Esophagus muscularis mucosa (tissue), 4 donors: ENCODE measurements around the gene FZR1. TPM values are rescaled to one million over a fixed set of nuclear protein-coding genes. Genes with fewer than 3 reads are reported as not detected.

Experiments used
- DNase-seq: peaks from one replicate; pipeline ENCODE4 v3.0.0-alpha.2; 2017; ENCODE audit errors: extremely low spot score
- H3K27ac ChIP-seq, 4 donors: fragments of 200-600 bp; sonication (generic); replicated peaks in 1 of 4; 1 replicate in 3 of 4; 2 replicates in 1 of 4; pipeline ENCODE4 v1.5.1; 2016 to 2019; ENCODE audit warnings: mild to moderate bottlenecking in 1 of 4
- H3K27me3 ChIP-seq, 4 donors: fragments of 200-600 bp; sonication (generic); one replicate each; pipeline versions ENCODE4 v1.5.1 to v1.6.0; 2016 to 2019
- H3K36me3 ChIP-seq, 4 donors: fragments of 200-600 bp; sonication (generic); one replicate each; pipeline ENCODE4 v1.5.1; 2016 to 2019
- H3K4me1 ChIP-seq, 4 donors: fragments of 200-600 bp; sonication (generic); one replicate each; pipeline ENCODE4 v1.5.1; 2016 to 2019
- H3K4me3 ChIP-seq, 4 donors: fragments of 200-600 bp; sonication (generic); 1 replicate in 2 of 4; 2 replicates in 2 of 4; pipeline ENCODE4 v1.5.1; 2016 to 2019; ENCODE audit warnings: mild to moderate bottlenecking in 4 of 4, moderate library complexity in 1 of 4
- H3K9me3 ChIP-seq, 4 donors: fragments of 200-600 bp; sonication (generic); 1 replicate in 3 of 4; 2 replicates in 1 of 4; pipeline ENCODE4 v1.5.1; 2016 to 2019
- CTCF ChIP-seq, 3 experiments: fragments of 200-600 bp in 2 of 3; fragments of 450-650 bp in 1 of 3; sonication (generic) in 2 of 3; IDR thresholded peaks; one replicate each; pipeline ENCODE4 v1.5.1; 2017 to 2019; ENCODE audit warnings: antibody characterized with exemption in 3 of 3, mild to moderate bottlenecking in 2 of 3, moderate library complexity in 1 of 3
- EP300 ChIP-seq: sonication (generic); formaldehyde crosslinking; IDR thresholded peaks from one replicate; pipeline ENCODE4 v1.6.1; 2017; ENCODE audit warnings: antibody characterized with exemption
- POLR2A ChIP-seq: fragments of 450-650 bp; IDR thresholded peaks from one replicate; pipeline ENCODE4 v1.6.1; 2017; ENCODE audit warnings: antibody characterized with exemption, moderate library complexity, mild to moderate bottlenecking, low read depth
- POLR2AphosphoS5 ChIP-seq, 2 donors: sonication (generic); formaldehyde crosslinking; IDR thresholded peaks; one replicate each; pipeline ENCODE4 v1.6.1; 2017; ENCODE audit warnings: antibody characterized with exemption in 2 of 2
- WGBS: methylation state at CpG from one replicate; pipeline ENCODE4 v1.1.5; 2018; 5-methylcytosine and 5-hydroxymethylcytosine counted together
- intact Hi-C: fragments of 100-400 bp; cut with DNase I; formaldehyde crosslinking; loops from one replicate; pipeline ENCODE4 v1.15.1; 2023
- total RNA-seq, 4 donors: library from RNA; depleted of rRNA; stranded (reverse); fragments of >200 nt; gene quantifications; one replicate each; pipeline versions ENCODE4 v1.1.0 to v1.2.1, GENCODE V29; 2016

Gene FZR1
- total RNA-seq, 4 donors from 2014 or later: 15.8 to 41.2 (median 31.4) TPM

GRCh38 chr19:3543150-3544057 is 37.3 kb downstream of the FZR1 start:
- H3K27me3 ChIP-seq: no peaks in the 10 kb centered on the region
- H3K27ac ChIP-seq: peak overlapping the region in 1 of 4 donors; percentile 30
- WGBS: 88% methylated on average over 15 of the region's 47 CpGs
- H3K9me3 ChIP-seq: no peaks in the 10 kb centered on the region
- no peak for DNase-seq
- H3K4me3 ChIP-seq: no peak overlapping the region
- intact Hi-C loops: no loop called here
- H3K36me3 ChIP-seq: peaks cover 0 to 57% (median 46%) of the 10 kb centered on the region in 4 donors
- TF ChIP-seq POLR2A: no peak
- TF ChIP-seq CTCF (IDR thresholded peaks at IDR 0.05): no peak
- no peak for TF ChIP-seq EP300
- no peak for TF ChIP-seq POLR2AphosphoS5 (IDR thresholded peaks at IDR 0.05)
- peaks cover 0 to 27% (median 17%) of the 10 kb centered on the region in 4 donors for H3K4me1 ChIP-seq

GRCh38 chr19:3544058-3544376 is 37.9 kb downstream of the FZR1 start:
- Histone ChIP-seq H3K4me3 (no peak overlapping the region), H3K36me3 (peaks cover 0 to 57% (median 49%) of the 10 kb centered on the region in 4 donors), H3K27me3 (no peaks in the 10 kb centered on the region), H3K27ac (no peak overlapping the region), H3K9me3 (no peaks in the 10 kb centered on the region), H3K4me1 (peaks cover 0 to 27% (median 13%) of the 10 kb centered on the region in 4 donors)
- no CpG with 5 or more reads among the region's 9 CpGs for WGBS
- no peak for TF ChIP-seq POLR2A
- no peak for TF ChIP-seq POLR2AphosphoS5 (IDR thresholded peaks at IDR 0.05)
- TF ChIP-seq CTCF (IDR thresholded peaks at IDR 0.05): no peak
- TF ChIP-seq EP300: no peak
- no peak for DNase-seq
- intact Hi-C loops: no loop called here

- H3K27ac ChIP-seq: no peak overlapping the region
- no peaks in the 10 kb centered on the region for H3K27me3 ChIP-seq
- peaks cover 0 to 57% (median 48%) of the 10 kb centered on the region in 4 donors for H3K36me3 ChIP-seq
- peaks cover 0 to 27% (median 11%) of the 10 kb centered on the region in 4 donors for H3K4me1 ChIP-seq
- H3K4me3 ChIP-seq: no peak overlapping the region
- 45% methylated on average over 14 of the region's 30 CpGs for WGBS
- no peaks in the 10 kb centered on the region for H3K9me3 ChIP-seq
- TF ChIP-seq EP300: no peak
- no peak for TF ChIP-seq POLR2A
- peak in 1 of 2 donors; percentile 36 for TF ChIP-seq POLR2AphosphoS5 (IDR thresholded peaks at IDR 0.05)
- TF ChIP-seq CTCF (IDR thresholded peaks at IDR 0.05): peak; percentile 94 to 99 (median 95)
- DNase-seq: no peak
- intact Hi-C loops: loop anchor here (1.0 to 5.0 kb wide), 2 partner anchors 73 to 162 kb away; partner anchors contain the start of gene TJP3
Measured at GRCh38 chr19:3544742-3545668, 38.9 kb downstream of the FZR1 start.

GRCh38 chr19:3545669-3546034 is 39.5 kb downstream of the FZR1 start:
- no peak for DNase-seq
- Histone ChIP-seq H3K27ac (no peak overlapping the region), H3K27me3 (no peaks in the 10 kb centered on the region), H3K4me3 (no peak overlapping the region), H3K36me3 (peaks cover 0 to 59% (median 50%) of the 10 kb centered on the region in 4 donors), H3K4me1 (peaks cover 0 to 27% (median 11%) of the 10 kb centered on the region in 4 donors), H3K9me3 (no peaks in the 10 kb centered on the region)
- no peak for TF ChIP-seq POLR2A
- no peak for TF ChIP-seq POLR2AphosphoS5 (IDR thresholded peaks at IDR 0.05)
- no peak for TF ChIP-seq EP300
- no peak for TF ChIP-seq CTCF (IDR thresholded peaks at IDR 0.05)
- intact Hi-C loops: loop anchor here (1.0 to 5.0 kb wide), 2 partner anchors 73 to 162 kb away; partner anchors contain the start of gene TJP3
- 74% methylated on average over 10 of the region's 10 CpGs for whole genome bisulfite sequencing
